Cerebellar nuclear complex (tissue), 1 donor: ENCODE data around the gene NUDT9.
A peak's percentile ranks its signal among the peaks of the same experiment; 100 is the strongest.
"Not testable (repeated sequence)": the region's sequence is repeated elsewhere in the genome, so short reads cannot be mapped to it uniquely, and the experiment has no call there.

ENCODE experiments used
- DNase-seq, 2 experiments: peaks; one replicate each; lab custom pipeline; 2025; lab: John Stamatoyannopoulos, UW

The NUDT9 gene, protein sequence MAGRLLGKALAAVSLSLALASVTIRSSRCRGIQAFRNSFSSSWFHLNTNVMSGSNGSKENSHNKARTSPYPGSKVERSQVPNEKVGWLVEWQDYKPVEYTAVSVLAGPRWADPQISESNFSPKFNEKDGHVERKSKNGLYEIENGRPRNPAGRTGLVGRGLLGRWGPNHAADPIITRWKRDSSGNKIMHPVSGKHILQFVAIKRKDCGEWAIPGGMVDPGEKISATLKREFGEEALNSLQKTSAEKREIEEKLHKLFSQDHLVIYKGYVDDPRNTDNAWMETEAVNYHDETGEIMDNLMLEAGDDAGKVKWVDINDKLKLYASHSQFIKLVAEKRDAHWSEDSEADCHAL

GRCh38 chr4:87422104-87423052 lies at the start of gene NUDT9:
TSS of gene NUDT9 (plus strand) at chr4:87422573. CDS start at chr4:87422906, 333 bp downstream.
- peak; percentile 56 to 79 for DNase-seq

GRCh38 chr4:87375719-87376291 lies 46.6 kb upstream of the NUDT9 start:
- DNase-seq = peak in 1 of 2 experiments; percentile 2

- DNase-seq = no peak
These were observed 44.6 kb upstream of the NUDT9 start for GRCh38 chr4:87377816-87378215.

GRCh38 chr4:87382116-87382515 lies 40.3 kb upstream of the NUDT9 start:
- no peak for DNase-seq

DNA sequence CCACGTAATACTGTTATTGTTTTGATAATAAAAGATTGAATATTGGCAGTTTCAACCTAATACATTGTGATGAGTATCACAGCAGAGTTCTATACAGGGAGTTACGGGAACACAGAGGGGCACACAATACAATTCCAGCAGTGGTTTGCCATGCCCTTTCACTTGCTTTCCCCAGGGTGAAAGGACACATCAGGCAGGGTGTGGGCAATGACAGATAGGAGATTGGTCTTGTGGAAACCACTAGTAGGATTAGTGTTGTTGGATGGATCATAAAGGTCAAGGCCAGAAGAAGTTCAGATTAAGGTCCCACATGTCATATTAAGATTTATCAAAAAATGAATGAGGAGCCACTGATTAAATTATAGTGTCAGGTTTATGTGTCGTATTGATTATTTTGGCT lies 39.4 kb upstream of the NUDT9 start:
- no peak for DNase-seq

- DNase-seq = not testable (repeated sequence)
These were observed 37.8 kb upstream of the NUDT9 start for GRCh38 chr4:87384466-87385132.

- DNase-seq = no peak
These were observed 35.1 kb upstream of the NUDT9 start for GRCh38 chr4:87387237-87387636.

GRCh38 chr4:87388901-87389300 lies 33.5 kb upstream of the NUDT9 start:
- no peak for DNase-seq

GRCh38 chr4:87390055-87390454 lies 32.3 kb upstream of the NUDT9 start:
- not testable (repeated sequence) for DNase-seq

GRCh38 chr4:87390551-87390890 lies 31.9 kb upstream of the NUDT9 start:
- peak in 1 of 2 experiments; percentile 30 for DNase-seq

DNA sequence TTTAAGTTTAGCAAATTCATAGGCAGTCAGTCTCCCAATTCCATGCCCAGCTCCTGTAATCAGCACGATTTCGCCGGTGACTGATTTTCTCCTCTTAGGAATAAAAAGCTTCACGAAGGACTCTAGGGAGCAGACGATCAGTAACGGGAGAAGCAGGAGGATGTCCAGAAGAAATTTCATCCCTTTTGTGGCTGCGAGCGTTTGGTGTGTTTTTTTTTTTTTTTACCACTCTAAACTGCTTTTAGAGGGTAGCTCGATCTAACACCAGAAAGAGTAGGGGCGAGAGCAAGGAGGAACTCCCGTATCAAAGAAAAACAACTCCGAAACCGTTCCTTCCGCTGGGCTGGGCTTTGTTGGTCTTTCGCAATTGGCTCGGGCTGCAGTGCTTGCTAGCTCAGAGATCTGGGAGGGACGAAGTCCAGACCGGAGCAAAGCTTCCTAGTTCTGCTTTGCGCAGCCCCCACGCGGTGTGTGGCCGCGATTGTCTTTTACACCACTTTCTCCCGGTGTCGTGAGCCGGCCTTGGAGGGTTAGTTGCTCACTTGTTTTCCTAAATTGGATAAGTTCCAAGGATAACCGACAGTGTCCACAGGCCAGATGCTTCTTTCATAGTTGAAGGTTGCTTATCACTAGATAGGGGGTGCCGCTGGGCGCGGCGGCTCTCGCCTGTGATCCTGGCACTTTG lies 31.3 kb upstream of the NUDT9 start, which contains the start of gene HSD17B11:
Gene HSD17B11, minus strand, starts transcription at position 298 of the 685 bp plus-strand sequence. Its CDS starts 118 bp downstream, at position 180.
- DNase-seq = peak; percentile 38 to 71

GRCh38 chr4:87391576-87392054 lies 30.8 kb upstream of the NUDT9 start:
- no peak for DNase-seq

DNA sequence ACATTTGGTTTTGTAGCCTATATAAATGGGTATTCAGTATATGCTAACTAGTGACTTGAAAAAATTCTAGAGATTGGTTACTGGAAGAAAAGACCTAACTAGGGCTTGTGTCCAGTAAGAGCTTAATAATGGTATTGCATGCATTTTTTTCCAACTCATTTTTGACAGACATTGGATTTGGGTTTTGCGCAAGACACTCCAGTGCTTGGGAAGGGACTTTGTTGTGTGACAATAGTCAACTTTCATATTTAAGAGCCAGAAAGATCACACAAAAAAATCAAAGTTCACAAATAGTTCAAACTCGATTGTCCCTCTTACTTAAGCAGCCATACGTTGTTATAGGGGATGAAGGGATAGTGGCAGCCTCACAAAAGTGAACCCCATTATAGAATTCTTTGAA lies 30.2 kb upstream of the NUDT9 start:
- no peak for DNase-seq

DNA sequence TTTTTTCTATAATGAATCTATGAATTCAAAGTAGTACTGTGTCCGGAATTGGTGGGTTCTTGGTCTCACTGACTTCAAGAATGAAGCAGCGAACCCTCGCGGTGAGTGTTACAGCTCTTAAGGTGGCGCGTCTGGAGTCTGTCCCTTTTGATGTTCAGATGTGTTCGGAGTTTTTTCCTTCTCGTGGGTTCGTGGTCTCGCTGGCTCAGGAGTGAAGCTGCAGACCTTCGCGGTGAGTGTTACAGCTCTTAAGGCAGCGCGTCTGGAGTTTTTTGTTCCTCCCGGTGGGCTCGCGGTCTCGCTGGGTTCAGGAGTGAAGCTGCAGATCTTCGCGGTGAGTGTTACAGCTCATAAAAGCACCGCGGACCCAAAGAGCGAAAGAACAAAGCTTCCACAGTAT lies 27.3 kb upstream of the NUDT9 start:
- not testable (repeated sequence) for DNase-seq

GRCh38 chr4:87395851-87396250 lies 26.5 kb upstream of the NUDT9 start:
- not testable (repeated sequence) for DNase-seq

- DNase-seq = no peak
These were observed 23.2 kb upstream of the NUDT9 start for GRCh38 chr4:87399148-87399547.

DNA sequence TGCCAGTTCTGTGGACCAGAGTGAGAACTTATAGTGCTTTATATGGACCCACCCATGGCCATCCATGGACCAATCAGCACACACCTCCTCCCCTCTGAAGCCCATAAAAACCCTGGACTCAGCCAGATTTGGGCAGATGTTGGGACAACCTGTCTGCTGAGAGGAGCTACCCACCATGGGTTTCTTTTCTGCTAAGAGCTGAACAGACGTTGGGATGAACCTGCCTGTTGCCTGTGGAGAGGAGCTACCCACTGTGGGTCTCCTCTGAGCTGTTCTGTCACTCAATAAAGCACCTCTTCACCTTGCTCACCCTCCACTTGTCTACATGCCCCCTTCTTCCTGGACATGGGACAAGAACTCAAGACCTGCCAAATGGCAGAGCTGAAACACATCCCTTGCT lies 22.4 kb upstream of the NUDT9 start:
- no peak for DNase-seq

GRCh38 chr4:87403732-87404131 lies 18.6 kb upstream of the NUDT9 start:
- not testable (repeated sequence) for DNase-seq

DNA sequence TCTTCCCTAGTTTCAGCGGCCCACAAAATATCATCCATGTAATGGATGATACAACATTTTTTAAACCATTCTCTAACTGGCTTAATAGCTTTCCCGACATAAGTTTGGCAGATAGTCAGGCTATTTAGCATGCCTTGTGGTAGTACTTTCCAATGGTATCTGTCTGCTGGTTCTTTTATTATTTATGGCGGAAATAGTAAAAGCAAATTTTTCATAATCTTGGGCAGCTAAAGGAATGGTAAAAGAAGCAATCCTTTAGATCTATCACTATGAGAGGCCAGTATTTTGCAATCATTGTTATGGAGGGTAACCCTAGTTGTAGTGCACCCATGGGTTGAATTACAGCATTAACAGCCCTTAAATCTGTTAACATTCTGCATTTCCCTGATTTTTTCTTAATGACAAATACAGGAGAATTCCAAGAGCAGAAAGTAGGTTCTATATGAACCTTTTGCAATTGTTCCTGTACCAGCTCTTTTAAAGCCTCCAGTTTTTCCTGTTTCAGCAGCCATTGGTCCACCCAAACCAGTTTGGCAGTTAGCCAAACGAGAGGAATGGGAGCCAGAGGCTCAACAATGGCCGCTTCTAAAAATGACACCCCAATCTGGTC lies 17.1 kb upstream of the NUDT9 start:
- no peak for DNase-seq

GRCh38 chr4:87406462-87406861 lies 15.9 kb upstream of the NUDT9 start:
- no peak for DNase-seq

DNA sequence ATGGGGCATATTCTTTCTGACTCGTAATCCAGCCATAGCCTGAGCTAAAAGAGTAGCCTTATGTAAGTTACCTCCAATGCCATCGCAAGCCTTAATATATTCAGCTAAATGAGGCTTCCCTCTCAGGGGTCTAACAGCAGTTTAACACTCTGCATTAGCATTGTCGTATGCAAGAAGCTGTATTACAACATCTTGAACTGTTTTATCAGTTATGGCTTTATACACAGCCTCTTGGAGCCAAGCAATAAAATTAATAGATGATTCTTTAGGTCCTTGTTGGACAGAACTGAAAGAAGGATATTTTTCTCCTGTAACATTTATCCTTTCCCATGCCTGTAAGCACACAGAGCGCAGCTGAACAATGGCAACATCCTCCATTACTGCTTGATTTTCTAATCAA lies 15.5 kb upstream of the NUDT9 start:
- not testable (repeated sequence) for DNase-seq
